Measurements from ENCODE around the gene PIH1D1.

PIH1D1 gene

DNA sequence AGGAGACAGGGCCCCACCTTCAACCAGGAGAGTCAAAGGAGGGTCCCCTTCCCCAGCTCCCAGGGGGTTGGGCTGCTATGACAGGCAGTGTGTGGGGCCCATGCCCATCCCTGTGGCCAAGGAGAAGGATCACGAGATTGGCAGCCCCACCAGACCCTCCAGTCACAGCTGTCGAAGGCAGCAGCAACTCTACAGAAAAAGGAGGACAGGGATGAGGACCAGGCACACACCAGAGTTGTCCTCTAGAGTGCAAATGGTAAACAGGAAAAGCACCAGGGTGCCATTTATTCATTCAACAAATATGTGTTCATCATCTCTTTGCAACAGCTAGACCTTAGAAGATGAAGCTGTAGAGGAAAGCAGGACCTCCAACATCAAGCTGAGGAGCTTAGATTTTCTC lies 32.4 kb downstream of the PIH1D1 start:
- no peak for DNase-seq (ENCODE audit: low read depth)

DNA sequence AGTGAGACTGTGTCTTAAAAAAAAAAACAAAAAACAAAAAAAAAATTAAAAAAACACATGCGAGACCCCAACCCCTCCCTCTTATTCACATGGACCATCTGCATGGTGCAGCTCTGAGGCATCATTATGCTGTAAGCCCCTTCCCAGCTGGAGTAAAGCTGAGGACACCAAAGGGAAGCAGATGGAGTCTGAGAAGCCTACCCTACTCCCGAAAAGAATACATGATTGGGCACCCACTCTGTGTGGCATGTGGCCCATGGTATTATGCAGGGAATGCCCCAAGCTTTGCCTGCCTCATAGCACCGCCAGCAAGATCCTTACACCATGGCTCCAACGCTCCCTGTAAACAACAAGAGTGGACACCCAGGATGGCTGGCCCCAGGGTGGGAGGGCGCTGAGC lies 33.1 kb downstream of the PIH1D1 start:
- no peak for DNase-seq (ENCODE audit: low read depth)

DNA sequence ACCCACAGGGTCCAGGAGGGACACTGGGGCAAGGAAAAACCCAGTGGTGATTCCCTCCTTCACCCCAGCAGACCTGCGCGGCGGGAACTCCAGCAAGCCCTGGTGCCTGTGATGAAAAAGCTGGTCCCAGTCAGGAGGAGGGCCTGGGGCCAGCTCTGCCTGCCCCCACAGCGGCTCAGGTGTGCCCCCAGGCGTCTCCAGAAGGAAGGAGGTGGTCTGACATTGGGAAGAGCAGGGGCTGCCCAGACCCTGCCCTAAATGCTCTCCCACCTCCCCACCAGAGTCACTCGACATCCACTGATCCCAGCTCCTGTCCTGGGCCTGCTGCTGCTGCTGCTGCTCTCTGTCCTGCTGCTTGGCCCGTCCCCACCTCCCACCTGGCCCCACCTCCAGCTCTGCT lies 34.5 kb downstream of the PIH1D1 start:
- DNase-seq (ENCODE audit: low read depth): no peak

DNA sequence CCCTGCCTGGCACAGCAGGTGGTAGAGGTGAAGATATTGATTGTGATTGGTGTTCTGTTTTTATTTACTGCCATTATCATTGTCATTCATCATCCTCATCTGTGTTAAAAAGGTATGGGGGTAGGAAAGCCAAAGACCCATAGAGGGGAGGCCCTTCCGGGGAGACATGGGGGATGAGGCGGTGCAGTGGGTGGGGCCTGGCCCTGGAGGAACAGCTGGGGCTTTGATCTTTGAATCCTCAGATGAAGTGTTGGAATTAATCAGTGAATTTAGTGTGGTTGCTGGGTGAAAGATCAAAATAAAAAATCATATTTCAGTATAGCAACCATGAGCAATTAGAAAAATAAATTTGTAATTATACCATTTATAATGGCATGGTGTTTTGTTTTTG lies 35.8 kb downstream of the PIH1D1 start:
- no peak for DNase-seq (ENCODE audit: low read depth)

DNA sequence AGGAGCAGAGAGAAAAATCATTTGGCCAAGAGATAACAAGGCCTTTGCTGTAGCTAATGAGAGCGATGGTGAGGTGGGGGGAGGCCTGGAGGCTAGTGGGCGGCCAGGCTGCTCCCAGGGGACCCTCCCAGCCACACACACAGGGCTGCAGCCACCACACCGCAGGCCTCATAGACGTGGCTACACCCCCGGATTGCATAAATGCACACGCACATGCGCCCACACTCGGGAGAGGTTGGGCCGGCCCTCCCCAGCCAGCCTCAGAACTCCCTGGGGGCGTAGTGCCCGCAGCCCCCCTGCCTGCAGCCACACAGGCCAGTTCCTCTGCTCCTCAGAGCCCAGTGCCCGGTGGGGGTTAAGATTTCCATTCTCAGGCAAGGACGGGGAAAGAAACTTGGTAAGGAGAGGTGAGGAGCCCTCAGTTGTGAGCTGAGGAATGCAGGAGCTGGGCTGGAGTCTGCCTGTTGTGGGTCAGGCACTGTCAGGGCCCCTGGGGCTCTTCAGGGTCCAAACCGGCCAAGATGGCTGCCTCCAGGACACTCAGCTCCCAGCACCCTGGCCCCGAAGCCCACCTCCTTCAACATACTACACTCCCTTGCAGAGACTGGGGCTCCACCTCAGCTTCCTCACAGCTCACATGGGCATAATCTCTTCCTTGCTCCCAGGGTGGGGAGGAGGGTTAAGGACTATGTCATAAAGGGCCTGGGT lies 36.4 kb downstream of the PIH1D1 start:
- DNase-seq (ENCODE audit: low read depth): no peak

DNA sequence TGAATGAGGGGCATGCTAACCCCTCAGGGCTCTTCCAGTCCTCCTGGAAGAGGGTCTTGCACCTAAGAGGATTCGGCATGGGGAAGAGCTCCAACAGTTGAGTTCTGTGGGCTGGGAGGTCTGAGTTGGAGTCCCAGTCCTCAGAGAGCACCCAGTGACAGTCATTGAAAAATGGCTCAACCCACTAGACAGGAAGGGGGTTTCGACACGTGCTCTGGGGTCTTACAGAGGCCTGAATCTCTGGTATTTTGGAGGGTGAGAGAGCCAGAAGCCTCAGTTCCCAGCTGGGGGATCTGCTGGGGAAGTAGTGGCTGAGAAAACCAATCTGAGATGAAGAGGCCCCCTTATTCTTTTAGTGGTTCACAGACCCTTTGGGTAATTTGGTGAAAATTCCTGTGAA lies 37.4 kb downstream of the PIH1D1 start:
- DNase-seq (ENCODE audit: low read depth): no peak

GRCh38 chr19:49413348-49413747 lies 38.3 kb downstream of the PIH1D1 start:
- DNase-seq (ENCODE audit: low read depth): no peak

DNA sequence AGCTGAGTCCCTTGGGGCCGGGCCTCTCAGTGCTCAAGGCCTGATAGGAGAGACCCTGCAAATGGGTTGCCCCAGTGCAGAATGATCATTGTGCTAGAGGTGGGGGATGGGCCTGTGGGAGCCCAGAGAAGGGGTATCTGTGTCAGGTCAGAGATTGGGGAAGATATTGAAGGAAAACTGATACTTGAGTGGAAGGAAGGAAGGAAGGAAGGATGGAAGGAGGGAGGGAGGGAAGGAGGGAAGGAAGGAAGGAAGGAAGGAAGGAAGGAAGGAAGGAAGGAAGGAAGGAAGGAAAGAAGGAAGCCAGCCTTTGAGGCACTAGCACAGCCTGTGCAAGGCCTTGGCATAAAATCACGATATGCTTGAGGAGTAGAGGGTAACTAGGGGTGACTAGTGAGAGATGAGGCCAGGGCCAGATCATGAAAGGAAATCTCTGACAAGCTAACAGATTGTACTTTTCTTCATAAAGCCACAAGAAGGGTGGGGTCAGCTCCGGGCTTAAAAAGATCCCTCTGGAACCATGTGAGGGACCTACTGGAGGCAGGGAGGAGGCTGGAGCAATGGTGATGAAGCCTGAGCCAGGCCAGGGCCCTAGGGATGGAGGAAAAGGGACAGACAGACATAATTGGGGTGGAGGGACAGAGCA lies 39.8 kb downstream of the PIH1D1 start:
- no peak for DNase-seq (ENCODE audit: low read depth)

DNA sequence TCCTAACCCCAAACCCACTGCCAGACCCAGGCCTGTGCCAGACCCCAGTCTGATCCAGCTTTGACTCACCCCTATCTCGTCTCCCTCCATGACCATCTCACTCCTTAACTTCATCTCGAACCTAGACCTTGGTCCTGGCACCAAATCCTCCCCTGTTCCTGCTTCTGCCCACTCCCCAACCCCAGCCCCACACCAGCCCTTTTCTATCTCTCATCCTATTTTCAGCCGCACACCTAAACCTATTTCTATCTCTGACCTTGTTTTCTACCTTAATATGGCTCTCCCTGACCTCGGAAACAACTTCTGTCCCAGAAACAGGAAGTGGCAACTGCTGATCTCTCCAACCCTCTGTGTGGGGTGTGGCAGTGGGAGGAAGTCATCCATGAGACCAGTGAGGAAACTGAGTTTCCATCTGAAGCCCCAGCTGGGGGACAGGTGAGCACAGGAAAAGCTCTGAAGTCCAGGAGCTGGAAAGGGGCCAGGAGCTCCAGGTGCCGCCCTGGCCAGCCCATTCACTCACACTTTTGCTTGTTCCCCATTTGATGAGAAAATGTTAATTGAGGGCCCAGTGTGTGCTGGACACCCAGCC lies 42.1 kb downstream of the PIH1D1 start:
- no peak for DNase-seq (ENCODE audit: low read depth)

GRCh38 chr19:49408816-49409440 lies 42.7 kb downstream of the PIH1D1 start:
- DNase-seq (ENCODE audit: low read depth): no peak

GRCh38 chr19:49407482-49408015 lies 44.1 kb downstream of the PIH1D1 start:
- DNase-seq (ENCODE audit: low read depth): no peak

GRCh38 chr19:49407079-49407478 lies 44.5 kb downstream of the PIH1D1 start:
- DNase-seq (ENCODE audit: low read depth): no peak

DNA sequence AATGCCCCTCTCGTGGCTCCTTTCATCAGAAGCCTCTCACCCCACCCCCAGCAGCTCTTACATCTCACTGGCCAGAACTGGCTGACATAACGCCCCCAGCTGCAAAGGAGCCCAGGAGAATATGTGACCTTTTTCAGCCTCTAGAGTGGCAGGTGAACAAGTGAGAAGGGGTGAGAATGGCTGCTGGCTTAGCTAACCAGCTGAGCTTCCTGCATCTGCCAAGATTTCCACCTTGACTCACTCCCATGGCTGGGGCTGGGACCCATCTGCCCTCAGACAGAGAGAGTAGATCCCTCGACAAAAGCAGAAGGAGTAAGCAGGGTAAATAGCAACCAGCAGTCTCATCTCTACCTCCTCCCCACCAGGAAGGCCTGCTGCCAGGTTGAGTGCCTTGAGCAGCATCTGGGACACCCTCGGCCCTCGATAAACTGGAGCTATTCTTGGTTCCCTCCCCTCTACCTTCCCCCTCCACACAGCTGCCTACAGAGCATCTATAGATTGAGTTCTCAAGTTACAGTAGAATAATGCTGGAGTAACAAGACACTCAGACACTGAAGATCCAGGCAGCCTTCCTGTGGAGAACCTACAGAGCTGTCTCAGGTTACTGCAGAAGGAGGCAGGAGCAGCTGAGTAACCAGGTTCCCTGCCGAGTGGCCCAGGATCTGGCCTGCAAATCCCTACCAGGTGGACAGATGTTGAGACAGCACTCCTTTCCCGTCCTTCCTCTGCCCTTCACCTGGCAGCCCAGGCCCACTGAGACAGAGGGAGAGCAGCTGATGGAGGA lies 48.0 kb downstream of the PIH1D1 start:
- DNase-seq (ENCODE audit: low read depth): no peak

GRCh38 chr19:49400029-49400428 lies 51.6 kb downstream of the PIH1D1 start:
- DNase-seq (ENCODE audit: low read depth): no peak

DNA sequence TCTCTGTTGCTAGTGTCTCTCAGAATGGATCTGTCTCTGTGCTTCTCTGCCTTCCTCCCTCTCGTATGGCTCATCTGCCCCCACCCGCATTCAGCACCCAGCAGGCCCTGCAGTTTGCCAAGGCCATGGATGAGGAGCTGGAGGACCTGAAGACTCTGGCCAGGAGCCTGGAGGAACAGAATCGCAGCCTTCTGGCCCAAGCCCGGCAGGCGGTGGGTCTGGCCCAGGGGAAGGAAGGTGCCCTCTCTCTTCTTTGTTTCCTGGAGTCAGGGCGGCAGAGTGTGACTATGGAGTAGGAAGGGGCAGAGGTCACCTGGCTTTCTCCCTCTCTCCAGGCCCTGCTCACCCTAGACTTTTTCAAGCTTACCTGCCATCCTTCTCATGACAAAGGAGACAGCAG lies 52.7 kb downstream of the PIH1D1 start:
- DNase-seq (ENCODE audit: low read depth): no peak

- DNase-seq (ENCODE audit: low read depth): no peak
Observed at GRCh38 chr19:49398001-49398615, 53.5 kb downstream of the PIH1D1 start.

DNA sequence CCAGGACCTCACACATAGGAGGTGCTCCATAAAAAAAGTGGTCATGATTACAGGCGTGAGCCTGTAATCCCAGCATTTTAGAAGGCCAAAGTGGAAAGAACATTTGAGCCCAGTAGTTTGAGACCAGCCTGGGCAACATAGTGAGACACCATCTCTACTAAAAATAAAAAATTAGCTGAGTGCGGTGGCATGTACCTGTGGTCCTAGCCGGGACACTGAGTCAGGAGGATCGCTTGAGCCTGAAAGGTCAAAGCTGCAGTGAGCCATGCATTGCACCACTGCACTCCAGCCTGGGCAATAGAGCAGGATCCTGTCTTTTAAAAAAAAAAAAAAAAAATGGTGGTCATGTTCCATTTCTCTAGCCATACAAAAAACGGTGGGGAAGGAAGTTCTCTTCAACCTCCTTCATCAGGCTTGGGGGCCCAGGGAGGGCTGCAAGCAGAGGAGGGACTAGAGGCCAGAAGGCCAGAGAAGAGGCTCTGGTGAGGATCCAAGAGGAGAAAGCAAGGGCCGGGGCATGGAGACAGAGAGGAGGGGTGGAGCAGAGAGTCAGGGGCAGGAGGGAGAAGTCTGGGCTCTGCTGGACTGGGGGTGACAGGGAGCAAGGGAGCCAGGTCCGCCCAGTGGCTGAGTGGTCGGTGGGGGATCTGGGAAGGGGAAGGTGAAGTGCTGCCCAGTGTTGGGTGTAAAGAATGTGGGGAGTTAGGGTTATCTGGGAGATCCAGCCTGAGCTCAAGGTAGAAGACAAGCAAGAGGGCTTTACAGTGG lies 54.7 kb downstream of the PIH1D1 start:
- DNase-seq (ENCODE audit: low read depth): no peak

Data from fibroblast of the conjunctiva (primary cell).